Measurements from ENCODE around the gene PI4K2B.
"Not testable (repeated sequence)": the region's sequence is repeated elsewhere in the genome, so short reads cannot be mapped to it uniquely, and the experiment has no call there.

The PI4K2B gene

DNA sequence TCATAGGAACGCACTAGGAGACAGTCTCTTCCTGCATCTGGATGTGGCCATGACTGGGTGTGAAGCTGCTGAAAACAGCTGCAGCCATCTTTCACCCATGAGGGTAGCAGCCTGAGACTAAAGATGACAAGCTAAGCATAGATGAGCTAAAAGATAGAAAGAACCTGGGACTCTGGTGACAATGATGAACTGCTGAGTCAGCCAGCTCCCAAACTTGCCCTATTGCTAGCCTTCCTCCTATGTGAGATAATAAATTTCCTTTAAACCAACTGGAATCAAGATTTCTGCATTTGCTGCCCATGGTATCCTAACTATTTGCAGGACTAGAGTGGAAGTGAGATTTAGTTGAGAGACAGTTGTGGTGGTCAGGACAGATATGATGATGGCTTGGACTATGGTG, 21.0 kb upstream of the PI4K2B start:
- TF ChIP-seq, protein P1, sequence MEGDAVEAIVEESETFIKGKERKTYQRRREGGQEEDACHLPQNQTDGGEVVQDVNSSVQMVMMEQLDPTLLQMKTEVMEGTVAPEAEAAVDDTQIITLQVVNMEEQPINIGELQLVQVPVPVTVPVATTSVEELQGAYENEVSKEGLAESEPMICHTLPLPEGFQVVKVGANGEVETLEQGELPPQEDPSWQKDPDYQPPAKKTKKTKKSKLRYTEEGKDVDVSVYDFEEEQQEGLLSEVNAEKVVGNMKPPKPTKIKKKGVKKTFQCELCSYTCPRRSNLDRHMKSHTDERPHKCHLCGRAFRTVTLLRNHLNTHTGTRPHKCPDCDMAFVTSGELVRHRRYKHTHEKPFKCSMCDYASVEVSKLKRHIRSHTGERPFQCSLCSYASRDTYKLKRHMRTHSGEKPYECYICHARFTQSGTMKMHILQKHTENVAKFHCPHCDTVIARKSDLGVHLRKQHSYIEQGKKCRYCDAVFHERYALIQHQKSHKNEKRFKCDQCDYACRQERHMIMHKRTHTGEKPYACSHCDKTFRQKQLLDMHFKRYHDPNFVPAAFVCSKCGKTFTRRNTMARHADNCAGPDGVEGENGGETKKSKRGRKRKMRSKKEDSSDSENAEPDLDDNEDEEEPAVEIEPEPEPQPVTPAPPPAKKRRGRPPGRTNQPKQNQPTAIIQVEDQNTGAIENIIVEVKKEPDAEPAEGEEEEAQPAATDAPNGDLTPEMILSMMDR (conservative IDR thresholded peaks at IDR 0.05; ENCODE audit: low read depth, low read length) = no peak
- no peak overlapping the region for H3K4me3 ChIP-seq (ENCODE audit: low read depth, low read length)
- no peak for DNase-seq (ENCODE audit: low read depth)

DNA sequence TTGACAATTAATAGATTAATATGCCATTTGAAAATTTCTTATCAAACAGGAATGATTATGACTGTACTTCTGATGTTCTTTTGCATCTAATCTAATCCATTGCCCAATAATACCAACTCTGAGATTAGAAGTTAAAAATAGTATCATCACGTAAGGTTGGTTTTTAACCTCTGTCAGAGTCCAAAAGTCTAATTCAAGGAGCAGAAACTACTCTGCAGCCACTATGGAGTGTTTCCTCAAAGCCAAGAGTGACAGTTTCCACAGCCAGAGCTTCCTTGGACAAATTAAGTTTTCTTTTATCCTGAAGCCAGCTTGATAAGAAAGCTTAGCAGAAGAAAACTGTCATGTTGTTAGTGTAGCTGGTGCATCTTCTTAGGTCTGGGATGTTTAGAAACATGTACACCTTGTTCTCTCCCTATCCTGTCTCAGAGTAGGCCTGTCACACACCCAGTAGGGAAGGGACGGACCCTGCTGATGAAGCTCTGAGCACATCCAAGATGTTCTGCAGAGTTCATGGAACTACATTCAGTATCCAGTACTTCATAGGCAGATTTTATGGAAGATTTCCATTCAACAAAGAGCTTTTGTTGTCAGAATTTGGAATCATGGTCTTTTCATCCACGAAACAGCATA, 20.4 kb upstream of the PI4K2B start:
- DNase-seq (ENCODE audit: low read depth) = no peak
- no peak overlapping the region for H3K4me3 ChIP-seq (ENCODE audit: low read depth, low read length)
- TF ChIP-seq, protein P1 (conservative IDR thresholded peaks at IDR 0.05; ENCODE audit: low read depth, low read length) = no peak

DNA sequence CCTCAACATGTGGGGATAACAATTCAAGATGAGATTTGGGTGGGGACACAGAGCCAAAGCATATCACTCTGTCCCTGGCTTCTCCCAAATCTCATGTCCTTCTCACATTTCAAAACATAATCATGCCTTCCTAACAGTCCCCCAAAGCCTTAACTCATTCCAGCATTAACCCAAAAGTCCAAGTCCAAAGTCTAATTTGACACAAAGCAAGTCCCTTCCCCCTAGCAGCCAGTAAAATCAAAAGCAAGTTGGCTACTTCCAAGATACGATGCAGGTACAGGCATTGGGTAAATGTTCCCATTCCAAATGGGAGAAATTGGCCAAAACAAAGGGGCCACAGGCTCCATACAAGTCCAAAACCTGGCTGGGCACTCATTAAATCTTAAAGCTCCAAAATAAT, 19.1 kb upstream of the PI4K2B start:
- not testable (repeated sequence) for H3K4me3 ChIP-seq (ENCODE audit: low read depth, low read length); DNase-seq (ENCODE audit: low read depth)

DNA sequence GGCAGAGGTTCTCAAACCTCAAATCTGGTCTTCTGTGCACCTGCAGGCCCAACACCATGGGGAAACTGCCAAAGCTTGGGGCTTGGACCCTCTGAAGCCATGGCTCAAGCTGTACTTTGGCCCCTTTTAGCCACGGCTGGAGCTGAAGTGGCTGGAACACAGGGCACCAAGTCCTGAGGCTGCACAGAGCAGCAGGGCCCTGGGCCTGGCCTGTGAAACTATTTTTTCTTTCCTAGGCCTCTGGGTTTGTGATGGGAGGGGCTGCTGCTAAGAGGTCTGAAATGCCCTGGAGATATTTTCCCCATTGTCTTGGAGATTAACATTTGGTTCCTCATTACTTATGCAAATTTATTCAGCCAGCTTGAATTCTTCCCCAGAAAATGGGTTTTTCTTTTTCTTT, 18.3 kb upstream of the PI4K2B start:
- DNase-seq (ENCODE audit: low read depth) = no peak
- TF ChIP-seq, protein P1 (conservative IDR thresholded peaks at IDR 0.05; ENCODE audit: low read depth, low read length) = no peak
- no peak overlapping the region for H3K4me3 ChIP-seq (ENCODE audit: low read depth, low read length)

DNA sequence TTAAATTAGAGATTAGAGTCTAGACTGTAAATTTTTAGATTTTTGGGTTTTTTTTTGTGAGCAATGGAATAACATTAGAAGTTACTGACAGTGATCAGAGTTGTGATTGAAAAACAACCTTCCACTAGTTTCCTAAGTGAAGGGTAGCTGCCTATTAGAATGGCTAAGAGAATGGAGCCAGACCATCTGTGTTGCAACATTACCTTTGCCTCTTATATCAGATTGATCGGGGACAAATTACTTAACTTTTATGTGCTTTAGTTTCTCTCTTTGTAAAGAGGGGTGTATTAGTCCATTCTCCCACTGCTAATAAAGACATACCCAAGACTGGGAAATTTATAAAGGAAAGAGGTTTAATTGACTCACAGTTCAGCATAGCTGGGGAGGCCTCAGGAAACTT, 12.5 kb upstream of the PI4K2B start:
- no peak for DNase-seq (ENCODE audit: low read depth)
- TF ChIP-seq, protein P1 (conservative IDR thresholded peaks at IDR 0.05; ENCODE audit: low read depth, low read length) = no peak
- no peak overlapping the region for H3K4me3 ChIP-seq (ENCODE audit: low read depth, low read length)

DNA sequence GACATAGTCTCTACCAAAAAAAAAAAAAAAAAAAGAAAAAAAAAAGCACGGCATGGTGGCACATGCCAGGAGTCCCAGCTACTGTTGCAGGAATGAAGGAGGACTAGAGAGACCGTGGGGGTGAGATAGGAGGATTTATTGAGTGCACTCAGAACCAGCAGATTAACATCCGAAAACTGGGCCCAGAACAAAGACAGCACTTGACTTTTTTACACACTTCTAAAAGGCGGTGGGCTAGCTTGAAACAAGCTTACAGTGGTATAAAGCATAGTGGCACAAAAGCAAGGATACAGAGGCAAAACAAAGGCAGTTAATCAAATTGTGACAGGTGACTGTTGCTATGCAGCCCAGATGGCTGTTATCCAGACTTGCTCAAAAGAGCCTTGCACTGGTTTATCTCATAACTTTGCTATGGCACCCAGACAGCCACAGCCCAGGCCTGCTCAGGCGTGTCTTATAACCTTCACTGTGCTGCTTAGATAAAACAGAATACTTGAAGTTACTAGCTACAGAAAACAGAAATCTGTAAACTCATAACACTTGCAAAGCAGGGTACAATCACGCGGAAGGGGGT, 9.9 kb upstream of the PI4K2B start:
- DNase-seq (ENCODE audit: low read depth) = peak; percentile 39
- TF ChIP-seq, protein P1 (conservative IDR thresholded peaks at IDR 0.05; ENCODE audit: low read depth, low read length) = no peak

DNA sequence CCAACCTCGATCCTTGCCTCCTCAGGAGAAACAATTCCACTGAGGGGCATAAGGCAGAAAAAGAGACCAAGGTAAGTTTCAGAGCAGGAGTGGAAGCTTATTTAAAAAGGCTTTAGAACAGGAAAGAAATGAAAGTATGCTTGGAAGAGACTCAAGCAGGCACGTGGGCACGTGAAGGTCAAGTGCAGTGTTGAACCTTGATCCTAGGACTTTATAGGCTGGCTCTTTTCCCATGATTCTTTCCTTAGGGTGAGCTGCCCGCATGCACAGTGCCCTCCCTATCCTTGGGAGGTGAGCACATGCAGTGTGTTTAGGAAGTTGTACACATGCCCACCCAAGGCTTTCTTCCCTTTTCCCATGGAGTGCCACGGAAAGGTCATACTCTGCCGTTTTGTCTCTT, 4.0 kb upstream of the PI4K2B start:
- TF ChIP-seq, protein P1 (conservative IDR thresholded peaks at IDR 0.05; ENCODE audit: low read depth, low read length) = no peak
- no peak overlapping the region for H3K4me3 ChIP-seq (ENCODE audit: low read depth, low read length)
- DNase-seq (ENCODE audit: low read depth) = no peak

More for the DNA sequence above, 9.9 kb upstream of the PI4K2B start:
- no peak overlapping the region for H3K4me3 ChIP-seq (ENCODE audit: low read depth, low read length)

All from choroid plexus epithelial cell (primary cell).